A673 (cell line): ENCODE measurements around the gene PIP4K2A.

Source experiments
- CTCF ChIP-seq: fragments of 300-800, 200-600 bp; sonication (generic); conservative IDR thresholded peaks from 2 replicates; pipeline ENCODE4 v1.5.1; 2017; ENCODE audit warnings: low read depth, mild to moderate bottlenecking, antibody characterized with exemption, low read length, moderate library complexity, mixed read lengths
- EZH2 ChIP-seq: fragments of 200-600 bp; sonication (generic); IDR thresholded peaks from 2 replicates; pipeline ENCODE4 v1.6.1; 2017; ENCODE audit warnings: borderline replicate concordance, low read depth, mild to moderate bottlenecking, mixed read lengths, antibody characterized with exemption, low read length; ENCODE audit not compliant: poor library complexity, severe bottlenecking

- TF ChIP-seq CTCF (no peak), EZH2 (no peak)
Observed at GRCh38 chr10:22491480-22491879, 222.9 kb downstream of the PIP4K2A start.
